Ishikawa (cell line): ENCODE results near the gene DNAH6.

Source experiments
- EP300 ChIP-seq: IDR thresholded peaks from 2 replicates; pipeline ENCODE4 v1.6.1; 2012; ENCODE audit warnings: borderline replicate concordance
- RAD21 ChIP-seq: IDR thresholded peaks from 2 replicates; pipeline ENCODE4 v1.6.1; 2012; ENCODE audit warnings: low read depth
- REST ChIP-seq: IDR thresholded peaks from 2 replicates; pipeline ENCODE4 v1.6.1; 2012; ENCODE audit warnings: low read depth, mild to moderate bottlenecking
- TEAD4 ChIP-seq: IDR thresholded peaks from 2 replicates; pipeline ENCODE4 v1.6.1; 2012
- YY1 ChIP-seq: IDR thresholded peaks from 2 replicates; pipeline ENCODE4 v1.6.1; 2012; ENCODE audit warnings: low read depth

GRCh38 chr2:84723831-84724230, 207.5 kb downstream of the DNAH6 start:
- TF ChIP-seq REST = no peak
- no peak for TF ChIP-seq RAD21
- TF ChIP-seq TEAD4 = no peak
- TF ChIP-seq YY1 = no peak
- no peak for TF ChIP-seq EP300
